Panc1 (cell line): ENCODE results near the gene IL3RA. TPM values are rescaled to one million over a fixed set of nuclear protein-coding genes. Genes with fewer than 3 reads are reported as not detected.

Experiments
- ATAC-seq: fragments of 200-7000 bp; cut with Tn5 transposase; 2 replicates; pipeline ENCODE4 v1.9.1; 2020; ENCODE audit warnings: mild to moderate bottlenecking, moderate library complexity
- BruUV-seq: library from RNA; stranded (reverse); fragments of 400-500 nt; replicated peaks from 2 replicates; lab custom pipeline; 2021; lab: Mats Ljungman, UMichigan
- CTCF ChIA-PET: fragments of 300-600 bp; sonication (Branson Sonifier 250); formaldehyde crosslinking; loops from one replicate; lab custom pipeline; 2022; ENCODE audit warnings: antibody characterized with exemption; lab: Charles Lee
- POLR2A ChIA-PET: fragments of 300-600 bp; sonication (Branson Sonifier 250); formaldehyde crosslinking; loops from one replicate; lab custom pipeline; 2022; ENCODE audit warnings: antibody characterized with exemption; lab: Charles Lee
- DNase-seq: peaks from one replicate; pipeline ENCODE4 v3.0.0-alpha.2; 2010; ENCODE audit warnings: low read depth, low spot score
- H3K27ac ChIP-seq: 2 replicates; pipeline ENCODE4 v1.5.1; 2011; ENCODE audit warnings: mild to moderate bottlenecking, low read length, inconsistent platforms
- H3K27me3 ChIP-seq: fragments of 200-500 bp; sonication (Bioruptor generic); 2 replicates; pipeline ENCODE4 v1.6.0; 2014; ENCODE audit warnings: low read length, inconsistent platforms; ENCODE audit not compliant: control insufficient read depth, insufficient read depth
- H3K36me3 ChIP-seq: fragments of 200-500 bp; sonication (Bioruptor generic); 2 replicates; pipeline ENCODE4 v1.5.1; 2014; ENCODE audit warnings: inconsistent platforms, mild to moderate bottlenecking, low read length, moderate library complexity; ENCODE audit not compliant: control insufficient read depth, insufficient read depth
- H3K4me1 ChIP-seq: 2 replicates; pipeline ENCODE4 v1.5.1; 2011; ENCODE audit warnings: inconsistent platforms, mild to moderate bottlenecking, low read length, moderate library complexity; ENCODE audit not compliant: control insufficient read depth, insufficient read depth
- H3K4me3 ChIP-seq, 2 experiments: 2 replicates each; pipeline ENCODE4 v1.5.1; 2011 to 2012; ENCODE audit warnings: low read depth in 2 of 2, low read length in 2 of 2, mild to moderate bottlenecking in 2 of 2, inconsistent platforms in 1 of 2, moderate library complexity in 1 of 2
- H3K9me3 ChIP-seq: fragments of 200-500 bp; sonication (Bioruptor generic); 2 replicates; pipeline ENCODE4 v1.5.1; 2014; ENCODE audit warnings: low read depth, mild to moderate bottlenecking, inconsistent platforms, low read length, moderate library complexity; ENCODE audit not compliant: control insufficient read depth, insufficient read depth
- POLR2AphosphoS5 ChIP-seq: IDR thresholded peaks from 2 replicates; pipeline ENCODE4 v1.6.1; 2012; ENCODE audit warnings: mild to moderate bottlenecking, low read depth, low read length, moderate library complexity
- SIN3A ChIP-seq: IDR thresholded peaks from 2 replicates; pipeline ENCODE4 v1.6.1; 2012; ENCODE audit warnings: low read depth, mild to moderate bottlenecking, low read length, moderate library complexity, borderline replicate concordance; ENCODE audit not compliant: insufficient read depth
- TCF7L2 ChIP-seq: IDR thresholded peaks from 2 replicates; pipeline ENCODE4 v1.6.1; 2011; ENCODE audit warnings: mild to moderate bottlenecking, low read depth, low read length, inconsistent platforms
- in situ Hi-C: cut with HindIII; loops from 2 replicates; pipeline ENCODE4 v1.10.0; 2016; ENCODE audit warnings: low sequenced_read_pairs, low pct_unique_long_range_greater_than_20kb
- intact Hi-C: fragments of 100-400 bp; cut with micrococcal nuclease; formaldehyde crosslinking; loops from one replicate; pipeline ENCODE4 v1.10.0; 2022; ENCODE audit not compliant: unreplicated experiment
- total RNA-seq: library from RNA; stranded (reverse); gene quantifications from one replicate; pipeline ENCODE4 v1.2.1, GENCODE V29; 2021; ENCODE audit not compliant: unreplicated experiment
- TF ChIP-seq, protein P1 (sequence below), 2 experiments: IDR thresholded peaks; 2 replicates each; pipeline ENCODE4 v1.6.1; 2011 to 2012; ENCODE audit warnings: low read depth in 2 of 2, control low read depth in 1 of 2, low read length in 1 of 2, mild to moderate bottlenecking in 1 of 2, moderate library complexity in 1 of 2; ENCODE audit not compliant: insufficient read depth in 1 of 2
- TF ChIP-seq, protein P2 (sequence below): fragments of 450-650 bp; IDR thresholded peaks from 2 replicates; pipeline ENCODE4 v1.5.1; 2017; ENCODE audit warnings: mild to moderate bottlenecking

Gene IL3RA
- total RNA-seq, 1 experiment from 2014 or later: 0.28 TPM

DNA sequence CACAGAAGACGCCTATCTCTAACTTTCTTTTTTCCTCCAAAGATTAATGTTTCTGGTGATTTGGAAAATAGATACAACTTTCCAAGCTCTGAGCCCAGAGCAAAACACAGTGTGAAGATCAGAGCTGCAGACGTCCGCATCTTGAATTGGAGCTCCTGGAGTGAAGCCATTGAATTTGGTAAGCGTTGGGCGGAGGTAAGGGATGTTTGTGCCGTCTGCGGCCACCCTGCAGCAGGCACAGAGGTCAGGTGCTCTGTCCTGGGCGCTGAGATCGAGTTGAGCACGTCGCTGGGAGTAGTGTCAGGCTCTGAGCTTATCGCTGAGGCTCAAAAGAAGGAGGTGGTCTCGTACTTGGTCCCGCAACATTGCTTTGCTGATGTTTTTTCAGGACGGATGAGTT, 36.1 kb upstream of the IL3RA start:
- BruUV-seq: no TSS peak
- in situ Hi-C loops: no loop called here
- CTCF ChIA-PET: no interaction called here

DNA sequence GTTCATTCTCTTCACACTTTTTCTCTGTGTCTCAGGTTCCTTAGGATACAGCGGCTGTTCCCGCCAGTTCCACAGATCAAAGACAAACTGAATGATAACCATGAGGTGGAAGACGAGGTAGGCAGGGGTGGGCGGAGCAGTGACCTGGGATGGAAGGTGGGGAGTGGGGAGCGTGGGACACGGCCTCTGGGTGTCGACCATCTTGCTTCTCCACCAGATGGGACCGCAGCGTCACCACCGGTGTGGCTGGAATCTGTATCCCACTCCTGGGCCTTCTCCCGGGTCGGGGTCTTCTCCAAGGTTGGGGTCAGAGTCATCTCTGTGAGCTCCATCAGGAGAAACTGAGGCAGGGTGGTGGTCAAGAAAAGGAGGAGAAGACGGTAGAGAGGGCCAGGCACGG, 31.2 kb upstream of the IL3RA start:
- intact Hi-C loops (no loop called here), in situ Hi-C loops (no loop called here)
- no peak for DNase-seq
- Histone ChIP-seq H3K4me3 (no peak overlapping the region), H3K27ac (no peak overlapping the region), H3K9me3 (no peaks in the 10 kb centered on the region), H3K36me3 (no peaks in the 10 kb centered on the region), H3K4me1 (no peaks in the 10 kb centered on the region), H3K27me3 (no peaks in the 10 kb centered on the region)
- ChIA-PET POLR2A (no interaction called here), CTCF (no interaction called here)
- ATAC-seq: no peak
- TF ChIP-seq, protein P1, sequence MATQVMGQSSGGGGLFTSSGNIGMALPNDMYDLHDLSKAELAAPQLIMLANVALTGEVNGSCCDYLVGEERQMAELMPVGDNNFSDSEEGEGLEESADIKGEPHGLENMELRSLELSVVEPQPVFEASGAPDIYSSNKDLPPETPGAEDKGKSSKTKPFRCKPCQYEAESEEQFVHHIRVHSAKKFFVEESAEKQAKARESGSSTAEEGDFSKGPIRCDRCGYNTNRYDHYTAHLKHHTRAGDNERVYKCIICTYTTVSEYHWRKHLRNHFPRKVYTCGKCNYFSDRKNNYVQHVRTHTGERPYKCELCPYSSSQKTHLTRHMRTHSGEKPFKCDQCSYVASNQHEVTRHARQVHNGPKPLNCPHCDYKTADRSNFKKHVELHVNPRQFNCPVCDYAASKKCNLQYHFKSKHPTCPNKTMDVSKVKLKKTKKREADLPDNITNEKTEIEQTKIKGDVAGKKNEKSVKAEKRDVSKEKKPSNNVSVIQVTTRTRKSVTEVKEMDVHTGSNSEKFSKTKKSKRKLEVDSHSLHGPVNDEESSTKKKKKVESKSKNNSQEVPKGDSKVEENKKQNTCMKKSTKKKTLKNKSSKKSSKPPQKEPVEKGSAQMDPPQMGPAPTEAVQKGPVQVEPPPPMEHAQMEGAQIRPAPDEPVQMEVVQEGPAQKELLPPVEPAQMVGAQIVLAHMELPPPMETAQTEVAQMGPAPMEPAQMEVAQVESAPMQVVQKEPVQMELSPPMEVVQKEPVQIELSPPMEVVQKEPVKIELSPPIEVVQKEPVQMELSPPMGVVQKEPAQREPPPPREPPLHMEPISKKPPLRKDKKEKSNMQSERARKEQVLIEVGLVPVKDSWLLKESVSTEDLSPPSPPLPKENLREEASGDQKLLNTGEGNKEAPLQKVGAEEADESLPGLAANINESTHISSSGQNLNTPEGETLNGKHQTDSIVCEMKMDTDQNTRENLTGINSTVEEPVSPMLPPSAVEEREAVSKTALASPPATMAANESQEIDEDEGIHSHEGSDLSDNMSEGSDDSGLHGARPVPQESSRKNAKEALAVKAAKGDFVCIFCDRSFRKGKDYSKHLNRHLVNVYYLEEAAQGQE (IDR thresholded peaks at IDR 0.05; ENCODE audit: insufficient read depth in 1 of 2, low read depth in 2 of 2, low read length in 1 of 2): no peak
- TF ChIP-seq SIN3A (no peak), TCF7L2 (no peak), POLR2AphosphoS5 (no peak)
- TF ChIP-seq, protein P2, sequence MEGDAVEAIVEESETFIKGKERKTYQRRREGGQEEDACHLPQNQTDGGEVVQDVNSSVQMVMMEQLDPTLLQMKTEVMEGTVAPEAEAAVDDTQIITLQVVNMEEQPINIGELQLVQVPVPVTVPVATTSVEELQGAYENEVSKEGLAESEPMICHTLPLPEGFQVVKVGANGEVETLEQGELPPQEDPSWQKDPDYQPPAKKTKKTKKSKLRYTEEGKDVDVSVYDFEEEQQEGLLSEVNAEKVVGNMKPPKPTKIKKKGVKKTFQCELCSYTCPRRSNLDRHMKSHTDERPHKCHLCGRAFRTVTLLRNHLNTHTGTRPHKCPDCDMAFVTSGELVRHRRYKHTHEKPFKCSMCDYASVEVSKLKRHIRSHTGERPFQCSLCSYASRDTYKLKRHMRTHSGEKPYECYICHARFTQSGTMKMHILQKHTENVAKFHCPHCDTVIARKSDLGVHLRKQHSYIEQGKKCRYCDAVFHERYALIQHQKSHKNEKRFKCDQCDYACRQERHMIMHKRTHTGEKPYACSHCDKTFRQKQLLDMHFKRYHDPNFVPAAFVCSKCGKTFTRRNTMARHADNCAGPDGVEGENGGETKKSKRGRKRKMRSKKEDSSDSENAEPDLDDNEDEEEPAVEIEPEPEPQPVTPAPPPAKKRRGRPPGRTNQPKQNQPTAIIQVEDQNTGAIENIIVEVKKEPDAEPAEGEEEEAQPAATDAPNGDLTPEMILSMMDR: no peak
- BruUV-seq: no TSS peak

More for the DNA sequence above, 36.1 kb upstream of the IL3RA start:
- intact Hi-C loops: no loop called here
- no peak for ATAC-seq
- DNase-seq: no peak
- H3K4me3 ChIP-seq: no peak overlapping the region
- POLR2A ChIA-PET: no interaction called here
- no peaks in the 10 kb centered on the region for H3K27me3 ChIP-seq
- no peaks in the 10 kb centered on the region for H3K9me3 ChIP-seq
- TF ChIP-seq, protein P1 (IDR thresholded peaks at IDR 0.05; ENCODE audit: insufficient read depth in 1 of 2, low read depth in 2 of 2, low read length in 1 of 2): no peak
- TF ChIP-seq POLR2AphosphoS5: no peak
- TF ChIP-seq SIN3A: no peak
- TF ChIP-seq TCF7L2: no peak
- TF ChIP-seq, protein P2: no peak
- no peak overlapping the region for H3K27ac ChIP-seq
- H3K36me3 ChIP-seq: no peaks in the 10 kb centered on the region
- no peaks in the 10 kb centered on the region for H3K4me1 ChIP-seq
